Endodermal cell (in vitro differentiated cells): ENCODE data around the gene APOM. TPM values are rescaled to one million over a fixed set of nuclear protein-coding genes. Genes with fewer than 3 reads are reported as not detected.

Experiments
- DNase-seq: peaks from one replicate; pipeline ENCODE4 v3.0.0-alpha.2; 2017
- H3K27ac ChIP-seq: 2 replicates; pipeline ENCODE4 v1.5.1; 2013; ENCODE audit warnings: mild to moderate bottlenecking, low read depth, low read length, moderate library complexity
- H3K27me3 ChIP-seq: 2 replicates; pipeline ENCODE4 v1.6.1; 2013; ENCODE audit warnings: mild to moderate bottlenecking, low read length, moderate library complexity; ENCODE audit not compliant: insufficient read depth, control insufficient read depth, poor library complexity, severe bottlenecking
- H3K36me3 ChIP-seq: 2 replicates; pipeline ENCODE4 v1.7.0; 2013; ENCODE audit warnings: mild to moderate bottlenecking, low read length, moderate library complexity; ENCODE audit not compliant: control insufficient read depth, insufficient read depth
- H3K4me1 ChIP-seq: one replicate; pipeline ENCODE4 v1.7.0; 2013; ENCODE audit warnings: low read length; ENCODE audit not compliant: control insufficient read depth, insufficient read depth
- H3K4me3 ChIP-seq: 2 replicates; pipeline ENCODE4 v1.5.1; 2013; ENCODE audit warnings: mild to moderate bottlenecking, low read length, moderate library complexity
- H3K9ac ChIP-seq: 2 replicates; pipeline ENCODE4 v1.6.1; 2013; ENCODE audit warnings: mild to moderate bottlenecking, low read length, moderate library complexity; ENCODE audit not compliant: poor library complexity, severe bottlenecking; ENCODE audit errors: extremely low read depth
- H3K9me3 ChIP-seq: 2 replicates; pipeline ENCODE4 v1.6.1; 2013; ENCODE audit warnings: mild to moderate bottlenecking, low read length, moderate library complexity; ENCODE audit not compliant: control insufficient read depth
- H3K27ac Mint-ChIP-seq: 2 replicates; pipeline ENCODE4 v1.8.0; 2020; ENCODE audit warnings: mixed read lengths
- H3K27me3 Mint-ChIP-seq: 2 replicates; pipeline ENCODE4 v1.8.0; 2021; ENCODE audit warnings: mild to moderate bottlenecking, mixed read lengths; ENCODE audit not compliant: insufficient read depth
- H3K36me3 Mint-ChIP-seq: 2 replicates; pipeline ENCODE4 v1.8.0; 2020; ENCODE audit warnings: low read depth, mixed read lengths
- H3K4me1 Mint-ChIP-seq: 2 replicates; pipeline ENCODE4 v1.8.0; 2020; ENCODE audit warnings: mixed read lengths
- H3K4me3 Mint-ChIP-seq: 2 replicates; pipeline ENCODE4 v1.8.0; 2020; ENCODE audit warnings: mild to moderate bottlenecking, moderate library complexity, mixed read lengths
- H3K9me3 Mint-ChIP-seq: 2 replicates; pipeline ENCODE4 v1.8.0; 2020; ENCODE audit warnings: mild to moderate bottlenecking, mixed read lengths
- CTCF ChIP-seq: fragments of 200-600 bp; sonication (generic); conservative IDR thresholded peaks from 2 replicates; pipeline ENCODE4 v1.5.0; 2021; ENCODE audit warnings: antibody characterized with exemption, mild to moderate bottlenecking
- WGBS, 2 experiments: methylation state at CpG; one replicate each; pipeline versions ENCODE4 v1.1.5 to v1.1.7; 2013; ENCODE audit warnings: missing lambda C conversion rate in 2 of 2, mixed read lengths in 1 of 2; ENCODE audit not compliant: insufficient coverage in 1 of 2, insufficient read length in 1 of 2; 5-methylcytosine and 5-hydroxymethylcytosine counted together
- total RNA-seq, 2 donors: library from RNA; stranded (reverse); fragmentation: NEBNext Ultra II Directional in 1 of 2; extraction: Animal tissue kit (Norgen Biotek cat#: 25700) in 1 of 2; gene quantifications; 2 replicates in 1 of 2; 3 replicates in 1 of 2; pipeline ENCODE4 v1.2.1, GENCODE V29; 2021

The APOM gene
- total RNA-seq, 2 donors from 2014 or later: 1.6 to 3.2 TPM

GRCh38 chr6:31610968-31611367, 44.7 kb upstream of the APOM start:
- no peaks in the 10 kb centered on the region for H3K36me3 Mint-ChIP-seq
- no peak overlapping the region for H3K27ac Mint-ChIP-seq
- no peaks in the 10 kb centered on the region for H3K27me3 Mint-ChIP-seq
- Histone ChIP-seq H3K36me3 (no peaks in the 10 kb centered on the region), H3K4me3 (no peak overlapping the region), H3K9ac (no peak overlapping the region), H3K4me1 (no peaks in the 10 kb centered on the region), H3K9me3 (no peaks in the 10 kb centered on the region), H3K27me3 (no peaks in the 10 kb centered on the region), H3K27ac (no peak overlapping the region)
- no peak overlapping the region for H3K4me3 Mint-ChIP-seq
- peaks cover 24% of the 10 kb centered on the region for H3K4me1 Mint-ChIP-seq
- H3K9me3 Mint-ChIP-seq: no peaks in the 10 kb centered on the region
- DNase-seq: no peak
- TF ChIP-seq CTCF: no peak
- WGBS, 2 experiments: 93 to 96% methylated on average over 4 of the region's 4 CpGs

DNA sequence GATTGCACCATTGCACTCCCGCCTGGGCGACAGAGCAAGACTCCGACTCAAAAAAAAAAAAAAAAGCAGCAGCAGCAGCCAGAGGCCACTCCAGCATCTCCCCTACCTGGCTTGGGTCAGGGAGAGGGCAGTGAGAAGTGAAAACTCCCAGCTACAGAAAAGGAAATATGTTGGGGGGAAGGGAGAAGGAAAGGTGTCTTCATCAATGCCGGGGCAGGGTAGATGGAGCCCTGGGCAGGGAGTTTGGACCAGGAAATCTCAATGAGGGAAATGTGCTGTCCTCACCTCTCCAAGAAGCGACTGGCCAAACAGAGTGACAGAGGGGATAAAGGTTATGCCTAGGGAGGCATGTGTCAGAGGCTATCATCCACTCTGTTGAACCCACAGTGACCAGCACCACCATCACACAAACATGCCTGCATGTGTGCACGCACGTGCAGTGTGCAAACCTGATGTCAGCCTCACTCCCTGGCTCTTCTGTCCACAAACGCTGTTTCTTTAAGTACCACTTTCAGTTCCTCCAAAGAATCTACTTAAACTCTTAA, 41.5 kb upstream of the APOM start:
- no peaks in the 10 kb centered on the region for H3K9me3 ChIP-seq
- WGBS, 2 experiments: 86 to 92% methylated on average over 3 to 8 of the region's 8 CpGs
- H3K36me3 ChIP-seq: no peaks in the 10 kb centered on the region
- H3K27ac ChIP-seq: no peak overlapping the region
- Mint-ChIP-seq H3K4me1 (peaks cover 16% of the 10 kb centered on the region), H3K4me3 (no peak overlapping the region), H3K27me3 (no peaks in the 10 kb centered on the region), H3K27ac (no peak overlapping the region), H3K9me3 (no peaks in the 10 kb centered on the region), H3K36me3 (no peaks in the 10 kb centered on the region)
- no peaks in the 10 kb centered on the region for H3K4me1 ChIP-seq
- DNase-seq: no peak
- H3K27me3 ChIP-seq: no peaks in the 10 kb centered on the region
- H3K4me3 ChIP-seq: no peak overlapping the region
- TF ChIP-seq CTCF: no peak
- no peak overlapping the region for H3K9ac ChIP-seq

GRCh38 chr6:31614684-31615578, 40.8 kb upstream of the APOM start, which contains the start of gene AIF1:
Gene AIF1 (plus strand): TSS chr6:31615234. CDS start chr6:31615330, 96 bp downstream.
- H3K4me3 Mint-ChIP-seq: no peak within 1 kb of the TSS
- no peaks in the 10 kb centered on the region for H3K36me3 Mint-ChIP-seq
- H3K4me1 ChIP-seq: no peaks in the 10 kb centered on the region
- TF ChIP-seq CTCF: no peak
- H3K4me3 ChIP-seq: no peak within 1 kb of the TSS
- no peak for DNase-seq
- no peaks in the 10 kb centered on the region for H3K27me3 Mint-ChIP-seq
- no peaks in the 10 kb centered on the region for H3K36me3 ChIP-seq
- no peaks in the 10 kb centered on the region for H3K9me3 Mint-ChIP-seq
- peaks cover 16% of the 10 kb centered on the region for H3K4me1 Mint-ChIP-seq
- WGBS, 2 experiments: 91 to 92% methylated on average over 2 to 6 of the region's 6 CpGs
- H3K27ac Mint-ChIP-seq: peak within 1 kb of the TSS; percentile 29
- H3K27me3 ChIP-seq: no peaks in the 10 kb centered on the region
- no peak within 1 kb of the TSS for H3K9ac ChIP-seq
- H3K9me3 ChIP-seq: no peaks in the 10 kb centered on the region
- H3K27ac ChIP-seq: no peak within 1 kb of the TSS
